ENCODE results near the gene FGF14.

FGF14 gene

DNA sequence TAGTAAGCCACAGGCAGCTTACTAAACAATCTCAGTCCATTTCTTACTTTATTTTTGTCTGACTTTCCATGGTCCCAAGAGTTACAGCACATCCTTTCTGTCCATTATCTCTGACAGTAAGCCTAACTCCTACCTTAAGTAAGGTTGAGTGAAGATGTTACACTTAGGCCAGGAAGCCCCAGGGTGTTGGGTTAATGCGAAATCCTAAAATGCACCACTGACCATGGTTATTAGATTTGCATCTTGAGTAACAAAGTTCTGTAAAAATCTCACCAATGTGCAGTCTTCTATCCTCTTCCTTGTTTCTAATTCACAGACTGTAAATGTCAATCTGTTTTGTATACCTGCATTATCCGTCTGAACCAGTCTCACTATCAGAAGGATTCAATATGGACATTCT is 462.5 kb downstream of the FGF14 start:
- Histone ChIP-seq H2AFZ (no peak overlapping the region), H3K4me3 (ENCODE audit: low read depth, low read length) (no peak overlapping the region), H3K79me2 (no peaks in the 10 kb centered on the region)

GRCh38 chr13:101935828-101936227 is 466.0 kb downstream of the FGF14 start:
- H3K27me3 ChIP-seq (ENCODE audit: control insufficient read depth, insufficient read depth, low read length): no peaks in the 10 kb centered on the region
- TF ChIP-seq, protein P1, sequence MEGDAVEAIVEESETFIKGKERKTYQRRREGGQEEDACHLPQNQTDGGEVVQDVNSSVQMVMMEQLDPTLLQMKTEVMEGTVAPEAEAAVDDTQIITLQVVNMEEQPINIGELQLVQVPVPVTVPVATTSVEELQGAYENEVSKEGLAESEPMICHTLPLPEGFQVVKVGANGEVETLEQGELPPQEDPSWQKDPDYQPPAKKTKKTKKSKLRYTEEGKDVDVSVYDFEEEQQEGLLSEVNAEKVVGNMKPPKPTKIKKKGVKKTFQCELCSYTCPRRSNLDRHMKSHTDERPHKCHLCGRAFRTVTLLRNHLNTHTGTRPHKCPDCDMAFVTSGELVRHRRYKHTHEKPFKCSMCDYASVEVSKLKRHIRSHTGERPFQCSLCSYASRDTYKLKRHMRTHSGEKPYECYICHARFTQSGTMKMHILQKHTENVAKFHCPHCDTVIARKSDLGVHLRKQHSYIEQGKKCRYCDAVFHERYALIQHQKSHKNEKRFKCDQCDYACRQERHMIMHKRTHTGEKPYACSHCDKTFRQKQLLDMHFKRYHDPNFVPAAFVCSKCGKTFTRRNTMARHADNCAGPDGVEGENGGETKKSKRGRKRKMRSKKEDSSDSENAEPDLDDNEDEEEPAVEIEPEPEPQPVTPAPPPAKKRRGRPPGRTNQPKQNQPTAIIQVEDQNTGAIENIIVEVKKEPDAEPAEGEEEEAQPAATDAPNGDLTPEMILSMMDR (IDR thresholded peaks at IDR 0.05): no peak
- H3K9me3 ChIP-seq (ENCODE audit: control insufficient read depth, low read length): no peaks in the 10 kb centered on the region
- H3K4me2 ChIP-seq (ENCODE audit: low read length): no peak overlapping the region
- no peaks in the 10 kb centered on the region for H3K4me1 ChIP-seq
- H3K4me3 ChIP-seq (ENCODE audit: low read depth, low read length): no peak overlapping the region
- H3K36me3 ChIP-seq (ENCODE audit: control insufficient read depth, insufficient read depth, low read length): no peaks in the 10 kb centered on the region
- H3K9ac ChIP-seq: no peak overlapping the region
- H3K27ac ChIP-seq: no peak overlapping the region
- no peaks in the 10 kb centered on the region for H3K79me2 ChIP-seq
- H2AFZ ChIP-seq: no peak overlapping the region

More for the DNA sequence above, 462.5 kb downstream of the FGF14 start:
- no peak overlapping the region for H3K9ac ChIP-seq
- H3K4me2 ChIP-seq (ENCODE audit: low read length): no peak overlapping the region
- H3K36me3 ChIP-seq (ENCODE audit: control insufficient read depth, insufficient read depth, low read length): no peaks in the 10 kb centered on the region
- H3K9me3 ChIP-seq (ENCODE audit: control insufficient read depth, low read length): no peaks in the 10 kb centered on the region
- TF ChIP-seq, protein P1 (IDR thresholded peaks at IDR 0.05): no peak
- no peaks in the 10 kb centered on the region for H3K27me3 ChIP-seq (ENCODE audit: control insufficient read depth, insufficient read depth, low read length)
- H3K27ac ChIP-seq: no peak overlapping the region
- no peaks in the 10 kb centered on the region for H3K4me1 ChIP-seq

DNA sequence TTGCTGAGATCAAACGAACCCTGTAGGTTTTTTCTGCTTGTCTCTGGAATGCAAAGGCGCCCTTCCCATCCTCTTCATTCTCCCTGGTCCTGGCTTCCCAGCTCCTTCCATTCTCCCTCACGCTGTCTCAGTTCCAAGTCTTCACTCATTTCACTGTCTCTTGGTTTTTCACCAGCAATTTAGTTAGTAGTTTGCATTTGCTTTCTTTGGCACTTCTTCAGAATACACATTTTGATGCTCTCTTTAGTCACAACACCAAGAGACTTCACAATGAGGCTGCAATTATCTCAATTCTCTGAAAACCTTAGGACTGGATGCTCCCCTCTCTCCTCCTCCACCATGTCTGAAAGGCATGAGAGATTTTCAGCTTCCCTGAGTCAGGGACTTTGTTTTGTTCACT is 470.7 kb downstream of the FGF14 start:
- no peaks in the 10 kb centered on the region for H3K36me3 ChIP-seq (ENCODE audit: control insufficient read depth, insufficient read depth, low read length)
- no peaks in the 10 kb centered on the region for H3K9me3 ChIP-seq (ENCODE audit: control insufficient read depth, low read length)
- no peak overlapping the region for H3K4me2 ChIP-seq (ENCODE audit: low read length)
- H2AFZ ChIP-seq: no peak overlapping the region
- no peak overlapping the region for H3K4me3 ChIP-seq (ENCODE audit: low read depth, low read length)
- TF ChIP-seq, protein P1 (IDR thresholded peaks at IDR 0.05): no peak
- no peaks in the 10 kb centered on the region for H3K27me3 ChIP-seq (ENCODE audit: control insufficient read depth, insufficient read depth, low read length)
- H3K4me1 ChIP-seq: no peaks in the 10 kb centered on the region
- H3K9ac ChIP-seq: no peak overlapping the region
- no peaks in the 10 kb centered on the region for H3K79me2 ChIP-seq
- H3K27ac ChIP-seq: no peak overlapping the region

GRCh38 chr13:101930331-101930730 is 471.5 kb downstream of the FGF14 start:
- H3K9me3 ChIP-seq (ENCODE audit: control insufficient read depth, low read length): no peaks in the 10 kb centered on the region
- no peak overlapping the region for H3K27ac ChIP-seq
- TF ChIP-seq, protein P1 (IDR thresholded peaks at IDR 0.05): no peak
- no peaks in the 10 kb centered on the region for H3K36me3 ChIP-seq (ENCODE audit: control insufficient read depth, insufficient read depth, low read length)
- no peaks in the 10 kb centered on the region for H3K4me1 ChIP-seq
- no peaks in the 10 kb centered on the region for H3K79me2 ChIP-seq
- H3K27me3 ChIP-seq (ENCODE audit: control insufficient read depth, insufficient read depth, low read length): no peaks in the 10 kb centered on the region
- no peak overlapping the region for H2AFZ ChIP-seq
- no peak overlapping the region for H3K4me3 ChIP-seq (ENCODE audit: low read depth, low read length)
- no peak overlapping the region for H3K9ac ChIP-seq
- H3K4me2 ChIP-seq (ENCODE audit: low read length): no peak overlapping the region

GRCh38 chr13:101925731-101926130 is 476.1 kb downstream of the FGF14 start:
- Histone ChIP-seq H3K27ac (no peak overlapping the region), H3K9ac (no peak overlapping the region), H3K4me2 (ENCODE audit: low read length) (no peak overlapping the region), H3K36me3 (ENCODE audit: control insufficient read depth, insufficient read depth, low read length) (no peaks in the 10 kb centered on the region), H3K27me3 (ENCODE audit: control insufficient read depth, insufficient read depth, low read length) (no peaks in the 10 kb centered on the region), H3K4me3 (ENCODE audit: low read depth, low read length) (no peak overlapping the region), H3K9me3 (ENCODE audit: control insufficient read depth, low read length) (no peaks in the 10 kb centered on the region), H3K79me2 (no peaks in the 10 kb centered on the region), H2AFZ (no peak overlapping the region), H3K4me1 (no peaks in the 10 kb centered on the region)
- TF ChIP-seq, protein P1 (IDR thresholded peaks at IDR 0.05): no peak
